Liver (tissue), 3 donors: ENCODE results near the gene ENOX1.

Experiments used
- ATF3 ChIP-seq: IDR thresholded peaks from 2 replicates; pipeline ENCODE4 v1.6.1; 2016; ENCODE audit warnings: antibody characterized with exemption
- CTCF ChIP-seq: fragments of 150-350 bp; IDR thresholded peaks from 2 replicates; pipeline ENCODE4 v1.5.1; 2017; ENCODE audit warnings: improper control_type of control experiment, low read depth, low read length; ENCODE audit not compliant: missing input control
- EGR1 ChIP-seq, 2 donors: IDR thresholded peaks; 2 replicates each; pipeline ENCODE4 v1.6.1; 2016 to 2018; ENCODE audit warnings: antibody characterized with exemption in 2 of 2, low read depth in 2 of 2
- GABPA ChIP-seq, 2 donors: IDR thresholded peaks in 1 of 2; conservative IDR thresholded peaks in 1 of 2; 2 replicates each; pipeline ENCODE4 v1.6.1; 2016; ENCODE audit warnings: antibody characterized with exemption in 2 of 2, mild to moderate bottlenecking in 1 of 2, moderate library complexity in 1 of 2
- HNF4A ChIP-seq, 2 donors: conservative IDR thresholded peaks; 2 replicates each; pipeline ENCODE4 v1.6.1; 2016; ENCODE audit warnings: antibody characterized with exemption in 2 of 2, mild to moderate bottlenecking in 2 of 2
- JUND ChIP-seq, 2 donors: IDR thresholded peaks; 2 replicates each; pipeline ENCODE4 v1.6.1; 2016; ENCODE audit warnings: antibody characterized with exemption in 2 of 2
- MAX ChIP-seq: IDR thresholded peaks from 2 replicates; pipeline ENCODE4 v1.6.1; 2016; ENCODE audit warnings: antibody characterized with exemption
- NR2F2 ChIP-seq: IDR thresholded peaks from 2 replicates; pipeline ENCODE4 v1.6.1; 2016; ENCODE audit warnings: antibody characterized with exemption
- RAD21 ChIP-seq, 2 donors: IDR thresholded peaks; 2 replicates each; pipeline ENCODE4 v1.6.1; 2016; ENCODE audit warnings: antibody characterized with exemption in 2 of 2, mild to moderate bottlenecking in 2 of 2
- REST ChIP-seq: IDR thresholded peaks from 2 replicates; pipeline ENCODE4 v1.6.1; 2016; ENCODE audit warnings: antibody characterized with exemption, mild to moderate bottlenecking
- TAF1 ChIP-seq: conservative IDR thresholded peaks from 2 replicates; pipeline ENCODE4 v1.6.1; 2016; ENCODE audit warnings: antibody characterized with exemption, mild to moderate bottlenecking
- donor health status: healthy.
- donor health status: healthy.

- TF ChIP-seq EGR1 (IDR thresholded peaks at IDR 0.05; ENCODE audit: low read depth in 2 of 2) (no peak), CTCF (no peak), REST (no peak), RAD21 (IDR thresholded peaks at IDR 0.05) (no peak), GABPA (IDR thresholded peaks at IDR 0.05 in 1 of 2, conservative IDR thresholded peaks at IDR 0.05 in 1 of 2) (no peak), HNF4A (conservative IDR thresholded peaks at IDR 0.05) (no peak), TAF1 (no peak), MAX (no peak), ATF3 (no peak), NR2F2 (no peak), JUND (IDR thresholded peaks at IDR 0.05) (no peak)
Observed at GRCh38 chr13:43737392-43737923, 49.3 kb downstream of the ENOX1 start.
